CD4-positive, alpha-beta T cell treated with Interleukin-6 for 4 hours (primary cell): Measurements from ENCODE around the gene BABAM1.

Experiments
- DNase-seq: peaks from one replicate; pipeline ENCODE4 v3.0.0-alpha.2; 2020; ENCODE audit warnings: mixed read lengths

The BABAM1 gene

GRCh38 chr19:17266975-17267788 is at the start of gene BABAM1:
Gene BABAM1 (plus strand): TSS chr19:17267443. CDS start chr19:17268807, 1,364 bp downstream.
- peak; percentile 96 for DNase-seq

GRCh38 chr19:17219286-17219685 is 48.0 kb upstream of the BABAM1 start:
- no peak for DNase-seq

- peak; percentile 54 for DNase-seq
Measured at GRCh38 chr19:17220207-17220758, 47.0 kb upstream of the BABAM1 start.

- no peak for DNase-seq
Measured at GRCh38 chr19:17225053-17225452, 42.2 kb upstream of the BABAM1 start.

GRCh38 chr19:17226002-17226933 is 41.0 kb upstream of the BABAM1 start, which contains the start of gene OCEL1:
Gene OCEL1 (plus strand): TSS chr19:17226226. CDS start chr19:17226248, 22 bp downstream.
- peak; percentile 98 for DNase-seq

GRCh38 chr19:17227798-17228367 is 39.4 kb upstream of the BABAM1 start:
- DNase-seq, result no peak

GRCh38 chr19:17229890-17230289 is 37.4 kb upstream of the BABAM1 start:
- DNase-seq, result no peak

- DNase-seq, result no peak
Measured at GRCh38 chr19:17232258-17232657, 35.0 kb upstream of the BABAM1 start.

GRCh38 chr19:17234911-17235299 is 32.3 kb upstream of the BABAM1 start:
- peak; percentile 79 for DNase-seq

GRCh38 chr19:17235300-17235970 is 31.8 kb upstream of the BABAM1 start:
- peak; percentile 85 for DNase-seq

GRCh38 chr19:17235971-17236777 is 31.1 kb upstream of the BABAM1 start:
- peak; percentile 60 for DNase-seq

- DNase-seq, result no peak
Measured at GRCh38 chr19:17236811-17237543, 30.3 kb upstream of the BABAM1 start.

- DNase-seq, result no peak
Measured at GRCh38 chr19:17237747-17238706, 29.2 kb upstream of the BABAM1 start.

- DNase-seq, result no peak
Measured at GRCh38 chr19:17240062-17240752, 27.0 kb upstream of the BABAM1 start.

GRCh38 chr19:17240826-17241399 is 26.3 kb upstream of the BABAM1 start:
- DNase-seq, result no peak

- DNase-seq, result no peak
Measured at GRCh38 chr19:17242431-17243208, 24.6 kb upstream of the BABAM1 start.

- no peak for DNase-seq
Measured at GRCh38 chr19:17243211-17243829, 23.9 kb upstream of the BABAM1 start.
